GM18520 (cell line): ENCODE data around the gene BRWD1.
"Not testable (repeated sequence)": the region's sequence is repeated elsewhere in the genome, so short reads cannot be mapped to it uniquely, and the experiment has no call there.

ENCODE experiments used
- ATAC-seq: cut with Tn5 transposase; IDR thresholded peaks from one replicate; pipeline ENCODE4 v1.9.1; 2021; ENCODE audit not compliant: unreplicated experiment

BRWD1 gene

DNA sequence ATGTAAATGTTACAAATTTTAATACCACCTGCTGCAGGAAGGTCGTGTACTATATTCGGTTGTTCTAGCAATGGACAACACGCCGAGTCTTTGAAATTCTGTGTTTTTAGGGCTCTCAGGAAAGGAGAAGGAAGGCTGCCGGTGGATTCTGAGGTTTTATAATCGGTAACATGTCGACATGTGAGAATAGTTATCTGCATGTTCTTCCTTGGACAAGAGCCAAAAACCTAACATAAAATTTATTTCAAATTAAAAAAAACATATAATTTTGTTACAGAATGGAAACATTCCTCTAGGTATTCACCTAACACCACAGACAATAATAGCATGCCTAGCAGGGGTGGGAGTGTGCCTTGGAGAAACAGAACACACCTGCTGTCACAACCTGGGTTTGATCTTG lies 135.0 kb downstream of the BRWD1 start:
- no peak for ATAC-seq

DNA sequence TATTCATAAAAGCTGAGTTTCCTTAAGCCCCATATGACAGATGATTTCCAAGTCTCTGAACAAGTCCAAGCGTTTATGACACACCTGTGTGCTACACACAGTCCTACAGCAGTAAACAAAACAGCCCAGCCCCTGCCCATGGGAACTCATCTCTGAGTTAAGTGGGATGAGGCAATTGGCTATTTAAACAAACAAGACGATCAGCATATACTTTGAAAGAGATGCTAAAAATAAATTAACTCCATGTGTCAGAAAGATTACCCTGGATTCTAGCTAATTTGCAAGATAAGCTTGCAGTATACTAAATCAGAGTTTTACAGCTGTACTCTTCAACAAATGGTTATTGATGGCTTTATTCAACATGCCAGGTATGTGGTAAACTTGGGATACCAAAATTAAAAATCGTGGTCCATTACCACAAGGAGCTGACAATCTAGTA lies 137.1 kb downstream of the BRWD1 start:
- no peak for ATAC-seq

DNA sequence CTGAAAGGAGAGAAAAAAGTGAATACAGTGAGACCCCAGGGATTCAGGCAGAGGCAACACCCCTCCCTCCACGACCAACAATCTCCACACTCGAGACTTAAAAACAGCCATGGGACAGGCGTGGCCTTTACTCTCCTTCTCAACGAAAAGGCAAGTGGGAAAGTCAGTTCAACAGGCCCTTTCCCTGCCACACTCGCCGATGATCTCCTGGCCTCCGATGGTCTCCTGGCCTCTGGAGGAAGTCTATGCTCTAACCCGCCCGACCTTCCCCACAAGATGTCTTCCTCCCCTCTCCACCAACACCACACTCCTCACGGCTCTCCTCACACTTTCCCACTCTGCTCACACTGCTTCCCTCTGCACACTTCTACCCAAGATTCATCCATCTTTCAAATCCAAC lies 137.8 kb downstream of the BRWD1 start:
- no peak for ATAC-seq

DNA sequence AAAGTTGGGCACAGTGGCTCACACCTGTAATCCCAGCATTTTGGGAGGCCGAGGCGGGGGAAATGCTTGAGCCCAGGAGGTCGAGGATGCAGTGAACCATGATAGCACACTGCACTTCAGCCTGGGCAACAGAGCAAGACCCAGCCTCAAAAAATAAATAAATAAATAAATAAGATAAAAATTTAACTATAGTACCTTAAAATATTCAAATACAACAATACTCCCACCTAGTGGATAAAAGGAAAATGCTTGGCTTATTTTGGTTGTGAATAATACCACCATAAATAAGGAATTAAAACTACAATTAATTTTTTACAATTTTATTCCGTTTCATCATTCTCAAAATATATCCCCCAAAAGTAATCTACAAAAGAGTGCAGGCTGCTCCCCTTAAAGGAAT lies 138.3 kb downstream of the BRWD1 start:
- no peak for ATAC-seq

DNA sequence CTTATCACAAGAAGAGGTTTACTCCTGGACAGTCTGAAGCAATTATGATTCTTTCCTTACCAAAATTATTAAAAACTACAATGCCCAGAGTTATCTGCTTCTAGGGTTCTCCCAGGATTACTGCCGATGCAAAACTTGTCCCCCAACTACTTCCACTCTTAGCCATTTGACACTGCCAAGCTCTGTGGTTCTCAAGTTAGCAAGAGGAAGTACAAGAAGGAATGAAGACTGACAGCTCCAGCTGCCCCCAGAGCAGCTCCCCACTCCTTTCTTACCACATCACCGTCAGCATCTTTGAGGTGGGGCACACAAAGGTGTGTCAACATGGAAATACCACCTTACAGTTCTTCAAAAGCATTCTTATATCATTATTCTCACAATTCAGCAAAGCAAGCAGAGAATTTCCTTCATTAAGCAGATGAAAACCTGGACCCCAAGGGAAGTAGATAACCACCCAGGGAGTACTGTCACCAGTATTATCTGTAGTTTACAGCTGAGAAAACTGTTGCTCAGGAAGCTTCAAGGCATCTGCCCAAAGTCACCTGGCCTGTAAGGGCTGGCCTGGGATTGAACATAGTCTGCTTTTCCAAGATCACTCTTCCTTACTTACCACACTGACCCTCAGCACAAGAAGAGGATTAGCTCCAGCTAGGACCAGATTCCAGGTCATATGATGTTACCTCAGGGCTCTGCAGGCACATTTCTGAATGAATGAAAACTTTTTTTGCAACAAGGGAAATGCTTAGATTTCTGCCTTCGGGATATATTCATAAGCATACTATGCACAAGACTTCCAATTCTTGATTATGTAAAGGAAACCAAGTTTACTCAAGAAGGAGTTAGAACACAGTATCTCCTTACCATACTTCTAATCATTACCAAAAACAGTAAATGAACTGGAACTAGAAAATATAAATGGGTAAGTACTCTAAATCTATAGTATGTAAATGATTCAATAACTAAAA lies 139.4 kb downstream of the BRWD1 start:
- no peak for ATAC-seq

DNA sequence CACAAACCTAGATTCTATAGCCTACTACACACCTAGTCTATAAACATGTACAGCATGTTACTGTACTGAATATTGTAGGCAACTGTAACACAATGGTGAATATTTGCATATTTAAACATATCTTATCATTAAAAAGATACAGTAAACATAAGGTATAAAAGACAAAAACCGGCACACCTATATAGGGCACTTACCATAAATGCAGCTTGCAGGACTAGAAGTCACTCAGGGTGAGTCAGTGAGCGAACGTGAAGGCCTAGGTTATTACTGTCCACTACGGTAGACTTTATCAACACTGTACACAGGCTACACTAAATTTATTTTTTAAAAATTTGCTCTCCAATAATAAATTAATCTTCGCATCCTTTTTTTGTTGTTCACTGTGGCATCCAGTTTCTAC lies 143.5 kb downstream of the BRWD1 start:
- ATAC-seq = no peak

DNA sequence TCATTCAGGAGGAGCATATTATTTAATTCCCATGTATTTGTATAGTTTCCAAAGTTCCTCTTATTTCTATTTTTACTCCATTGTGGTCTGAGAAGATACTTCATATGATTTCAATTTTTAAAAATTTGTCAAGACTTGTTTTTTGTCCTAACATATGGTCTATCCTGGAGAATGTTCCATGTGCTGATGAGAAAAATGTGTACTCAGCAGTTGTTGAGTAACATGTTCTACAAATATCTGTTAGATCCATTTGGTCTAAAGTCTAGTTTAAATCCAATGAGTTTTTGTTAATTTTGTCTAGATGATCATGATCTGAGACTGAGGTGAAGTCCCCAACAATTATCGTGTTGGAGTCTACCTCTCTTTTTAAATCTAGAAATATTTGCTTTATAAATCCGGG lies 144.6 kb downstream of the BRWD1 start:
- no peak for ATAC-seq

DNA sequence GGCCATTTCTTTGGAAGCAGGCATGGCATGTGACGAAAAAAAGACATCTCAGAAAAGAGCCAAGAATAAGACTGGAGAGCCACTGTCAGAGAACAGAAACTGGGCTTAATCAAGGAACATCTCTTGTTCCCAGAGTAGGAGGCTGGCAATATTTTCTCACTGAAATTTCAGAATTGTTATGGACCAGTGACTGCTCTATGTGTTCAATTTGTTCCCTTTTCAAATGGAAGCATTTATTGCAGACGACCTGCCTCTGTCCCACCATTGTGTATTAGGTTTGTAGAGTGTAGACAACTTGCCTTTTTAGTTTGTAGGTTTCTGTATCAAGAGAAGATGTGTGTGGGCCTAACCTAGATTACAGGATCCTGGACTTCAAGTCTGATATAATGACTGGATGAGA lies 148.9 kb downstream of the BRWD1 start:
- ATAC-seq = no peak

DNA sequence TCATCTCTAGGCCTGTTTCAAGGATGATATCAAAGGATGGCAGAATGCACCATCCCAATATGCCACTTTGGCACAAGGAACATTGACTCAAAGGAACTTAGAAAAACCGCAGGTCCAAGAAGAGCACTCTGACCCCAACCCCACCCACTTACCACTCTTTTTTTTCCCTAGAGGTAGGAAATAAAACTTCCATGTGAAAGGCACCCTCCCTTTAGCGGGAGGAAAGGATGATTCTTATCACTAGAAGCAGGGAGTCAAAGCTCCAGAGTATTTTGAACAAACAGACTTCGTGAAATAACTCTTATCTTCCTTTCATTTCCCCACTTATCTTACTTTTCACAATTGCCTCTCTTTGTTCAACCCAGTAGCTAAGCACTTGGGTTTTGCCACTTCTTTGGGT lies 152.4 kb downstream of the BRWD1 start:
- ATAC-seq = no peak

DNA sequence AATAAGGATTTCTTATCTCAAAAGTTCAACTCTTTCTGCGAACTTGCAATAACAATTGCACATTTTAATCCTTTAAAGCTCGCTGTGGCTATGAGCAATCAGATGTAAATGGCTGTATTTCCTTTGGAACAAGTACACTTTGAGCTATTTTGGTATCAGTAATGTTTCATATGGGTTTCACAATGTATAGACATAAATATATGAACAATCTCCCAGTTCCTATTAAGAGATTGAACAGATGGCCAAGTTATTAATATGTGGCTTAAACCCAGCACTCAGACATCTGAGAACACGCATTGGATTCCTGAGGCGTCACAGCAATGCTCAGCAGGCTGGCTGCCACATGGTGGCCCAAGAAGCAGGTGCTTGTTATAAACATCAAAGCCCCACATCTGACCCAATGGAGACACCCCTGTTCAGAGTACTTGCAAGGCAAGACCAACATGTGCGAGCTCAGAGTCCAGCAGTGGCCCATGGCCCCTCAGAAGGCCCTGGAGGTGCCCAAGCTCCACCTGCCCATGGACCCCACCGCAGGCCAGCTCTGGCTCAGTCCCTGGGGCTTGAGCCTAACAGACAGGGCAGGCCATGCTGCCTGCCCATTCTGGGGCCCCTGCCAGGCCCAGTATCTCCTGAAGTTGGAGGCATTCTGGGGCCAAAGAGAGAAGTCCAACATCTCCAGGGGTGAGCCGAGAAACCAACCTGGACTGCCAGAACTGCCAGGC lies 153.9 kb downstream of the BRWD1 start:
- ATAC-seq = no peak

DNA sequence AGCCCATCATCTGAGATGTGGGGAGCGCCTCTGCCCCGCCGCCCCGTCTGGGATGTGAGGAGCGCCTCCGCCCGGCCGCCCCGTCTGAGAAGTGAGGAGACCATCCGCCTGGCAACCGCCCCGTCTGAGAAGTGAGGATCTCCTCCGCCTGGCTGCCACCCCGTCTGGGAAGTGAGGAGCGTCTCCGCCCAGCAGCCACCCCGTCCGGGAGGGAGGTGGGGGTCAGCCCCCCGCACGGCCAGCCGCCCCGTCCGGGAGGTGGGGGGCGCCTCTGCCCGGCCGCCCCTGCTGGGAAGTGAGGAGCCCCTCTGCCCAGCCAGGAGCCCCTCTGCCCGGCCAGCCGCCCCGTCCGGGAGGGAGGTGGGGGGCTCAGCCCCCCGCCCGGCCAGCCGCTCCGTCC lies 156.2 kb downstream of the BRWD1 start:
- ATAC-seq = not testable (repeated sequence)

DNA sequence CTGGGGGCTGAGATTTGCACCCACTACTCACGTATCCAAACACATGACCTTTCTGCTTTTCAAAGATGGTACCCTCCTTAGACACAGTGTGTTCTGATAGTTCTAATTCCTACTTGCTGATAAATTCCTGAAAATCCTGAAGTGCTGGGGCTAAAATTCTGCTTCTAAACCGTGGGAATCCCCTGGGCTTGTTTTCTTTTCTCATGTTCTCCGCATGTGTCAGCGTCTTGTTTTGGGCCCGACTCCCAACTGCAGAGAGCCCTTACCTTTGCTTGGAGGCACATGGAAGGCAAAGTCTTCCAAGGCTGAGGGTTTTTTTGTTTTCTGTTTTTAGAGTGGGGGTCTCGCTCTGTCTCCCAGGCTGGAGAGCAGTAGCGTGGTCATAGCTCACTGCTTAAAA lies 157.4 kb downstream of the BRWD1 start:
- no peak for ATAC-seq

DNA sequence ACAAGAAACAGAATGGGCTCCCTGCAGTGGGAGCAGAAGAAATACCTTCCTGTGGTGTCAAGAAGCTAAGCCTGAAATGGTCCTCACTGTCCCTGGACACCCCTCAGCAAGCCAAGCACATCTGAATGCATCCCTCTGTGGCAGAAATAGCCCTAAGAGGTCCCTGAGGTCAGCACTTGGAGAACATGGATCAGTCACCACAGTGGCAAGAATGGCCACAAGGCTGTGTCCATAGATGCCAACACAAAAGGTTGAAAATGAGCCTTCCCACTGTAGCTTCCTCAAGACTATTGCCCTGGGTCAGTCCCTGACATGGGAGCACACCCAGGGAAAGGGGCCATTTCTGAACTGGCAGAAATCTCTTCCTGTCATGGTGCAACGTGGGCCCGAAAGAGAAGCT lies 157.9 kb downstream of the BRWD1 start:
- ATAC-seq = no peak

DNA sequence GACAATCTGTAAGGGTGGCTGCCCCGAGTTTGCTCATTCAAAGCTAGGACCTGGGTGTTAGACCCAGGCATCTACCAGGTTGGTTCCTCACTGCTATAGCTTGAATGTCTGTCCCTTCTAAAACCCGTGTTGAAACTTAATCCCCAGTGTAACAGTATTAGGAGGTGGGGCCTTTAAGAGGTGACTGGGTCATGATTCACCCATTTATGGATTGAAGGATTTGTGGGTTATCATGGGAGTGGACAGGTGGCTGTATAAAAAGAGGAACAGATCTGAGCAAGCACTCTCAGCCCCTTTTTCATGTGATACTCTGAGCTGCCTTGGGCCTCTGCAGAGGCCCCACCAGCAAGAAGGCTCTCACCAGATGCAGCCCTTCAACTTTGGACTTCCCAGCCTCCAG lies 159.6 kb downstream of the BRWD1 start:
- no peak for ATAC-seq

DNA sequence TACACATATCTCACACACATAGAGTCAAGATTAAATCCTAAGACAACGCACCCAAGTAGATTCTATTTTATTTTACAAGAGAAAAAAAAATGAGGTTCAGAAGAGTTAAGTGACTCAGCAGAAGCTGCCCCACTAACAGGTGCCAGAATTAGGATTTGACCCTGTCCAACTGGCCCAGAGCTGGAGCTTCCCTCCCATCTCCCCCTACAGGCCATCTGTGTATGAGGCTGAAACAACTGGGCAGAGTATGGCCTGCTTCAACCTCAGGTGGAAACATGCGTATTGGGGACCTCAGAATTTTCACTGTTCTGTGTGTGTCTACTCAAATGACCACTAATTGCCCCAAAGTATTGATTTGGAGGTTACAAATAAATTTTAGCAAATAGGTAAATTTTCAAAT lies 160.1 kb downstream of the BRWD1 start:
- ATAC-seq = no peak

DNA sequence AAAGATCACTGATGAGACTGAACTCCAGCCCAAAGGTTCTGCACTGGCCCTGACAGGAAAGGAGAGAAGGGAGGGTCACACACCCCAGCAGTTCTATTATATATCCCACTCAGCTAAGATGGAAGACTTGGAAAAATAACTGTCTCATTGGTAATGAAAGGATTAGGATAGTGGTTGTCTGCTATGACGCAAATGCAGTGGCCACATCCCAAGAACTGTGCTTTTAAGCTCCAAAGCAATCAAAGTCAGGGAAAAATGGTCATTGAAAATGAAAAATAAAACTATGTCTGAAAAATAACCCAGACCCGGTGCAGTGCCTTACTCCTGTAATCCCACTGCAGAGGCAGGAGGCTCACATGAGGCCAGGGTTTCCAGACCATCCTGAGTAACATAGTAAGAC lies 161.2 kb downstream of the BRWD1 start:
- no peak for ATAC-seq

DNA sequence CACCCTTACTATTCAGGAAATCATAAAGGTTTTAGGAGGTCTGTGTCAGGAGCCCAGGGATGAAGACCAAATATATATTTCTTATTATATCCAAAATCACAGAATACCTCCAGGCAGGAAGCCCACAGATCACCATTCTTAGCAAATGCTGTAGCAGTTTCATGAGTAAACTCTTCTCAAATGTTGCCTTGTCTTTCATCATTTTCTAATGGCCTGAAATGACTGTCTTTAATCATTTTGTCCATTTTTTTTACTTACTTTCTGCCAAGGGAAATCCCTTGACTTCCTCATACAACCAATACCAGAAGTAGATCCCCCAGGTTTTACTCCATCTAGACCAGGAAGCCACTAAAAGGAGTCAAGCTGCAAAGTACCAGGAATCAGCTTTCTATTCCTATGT lies 162.6 kb downstream of the BRWD1 start:
- ATAC-seq = no peak

DNA sequence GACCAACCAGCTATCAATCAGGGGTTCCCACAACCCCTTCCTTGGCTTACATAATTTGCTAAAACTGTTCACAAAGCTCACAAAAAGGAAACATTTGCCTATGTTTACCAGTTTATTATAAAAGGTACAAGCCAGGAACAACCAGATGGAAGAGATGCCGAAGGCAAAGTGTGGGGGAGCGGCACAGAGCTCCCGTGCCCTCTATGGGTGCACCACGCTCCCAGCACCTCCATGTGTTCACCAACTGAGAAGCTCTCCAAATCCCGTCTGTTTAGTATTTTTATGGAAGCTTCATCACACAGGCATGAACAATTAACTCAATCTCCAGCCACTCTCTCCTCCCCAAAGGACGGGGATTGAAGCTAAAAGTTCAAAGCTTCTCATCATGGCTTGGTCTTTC lies 163.1 kb downstream of the BRWD1 start:
- no peak for ATAC-seq

DNA sequence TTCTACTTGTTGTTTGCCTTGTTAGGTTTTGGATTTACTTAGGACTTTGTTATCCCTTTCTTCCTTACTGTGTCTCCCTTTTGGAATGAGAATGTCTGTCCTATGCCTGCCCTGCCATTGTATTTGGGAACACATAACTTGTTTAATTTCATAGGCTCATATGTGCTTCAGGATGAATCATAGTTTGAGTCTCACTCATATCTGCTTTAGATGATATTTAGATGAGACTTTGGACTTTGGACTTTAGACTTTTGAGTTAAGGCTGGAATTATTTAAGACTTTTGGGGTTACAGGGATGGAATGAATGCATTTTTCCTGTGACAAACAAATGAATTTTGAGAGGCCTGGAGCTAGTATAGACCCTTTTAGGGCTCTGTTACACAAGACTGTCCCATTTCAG lies 163.6 kb downstream of the BRWD1 start:
- no peak for ATAC-seq

DNA sequence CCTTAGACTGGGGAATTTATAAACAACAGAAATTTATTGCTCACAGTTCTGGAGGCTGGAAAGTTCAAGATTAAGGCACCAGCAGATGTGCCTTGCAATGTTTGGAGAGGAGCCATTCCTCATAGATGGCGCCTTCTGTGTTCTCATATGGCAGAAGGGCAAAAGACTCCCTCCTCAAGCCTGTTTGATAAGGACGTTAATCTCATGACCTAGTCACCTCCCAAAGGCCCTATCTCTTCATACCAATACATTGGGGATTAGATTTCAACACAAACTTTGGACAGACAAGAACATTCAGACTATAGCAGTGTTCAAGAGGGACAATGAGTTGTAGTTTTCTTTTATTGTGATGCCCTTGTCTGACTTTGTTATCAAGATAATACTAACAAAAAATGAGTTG lies 164.5 kb downstream of the BRWD1 start:
- ATAC-seq = no peak

DNA sequence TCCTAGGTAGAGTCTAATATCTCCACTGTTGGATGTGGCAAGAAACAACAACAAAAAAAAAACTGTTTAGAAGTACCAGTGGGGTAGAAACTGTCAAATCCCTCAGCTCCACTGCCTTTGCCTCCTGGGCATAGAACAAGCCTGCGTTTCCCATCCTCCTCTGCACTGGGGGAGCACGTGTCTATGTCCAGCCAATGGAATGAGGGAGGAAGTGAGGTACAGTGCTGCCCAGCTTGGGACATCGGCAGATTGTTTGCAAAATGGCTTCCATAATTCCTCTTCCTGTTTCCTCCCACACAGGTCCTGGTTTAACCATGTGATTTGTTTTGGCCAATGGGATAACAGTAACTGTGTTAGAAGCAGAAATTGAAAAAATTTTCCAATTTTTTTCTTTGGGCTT lies 169.2 kb downstream of the BRWD1 start:
- ATAC-seq = no peak

DNA sequence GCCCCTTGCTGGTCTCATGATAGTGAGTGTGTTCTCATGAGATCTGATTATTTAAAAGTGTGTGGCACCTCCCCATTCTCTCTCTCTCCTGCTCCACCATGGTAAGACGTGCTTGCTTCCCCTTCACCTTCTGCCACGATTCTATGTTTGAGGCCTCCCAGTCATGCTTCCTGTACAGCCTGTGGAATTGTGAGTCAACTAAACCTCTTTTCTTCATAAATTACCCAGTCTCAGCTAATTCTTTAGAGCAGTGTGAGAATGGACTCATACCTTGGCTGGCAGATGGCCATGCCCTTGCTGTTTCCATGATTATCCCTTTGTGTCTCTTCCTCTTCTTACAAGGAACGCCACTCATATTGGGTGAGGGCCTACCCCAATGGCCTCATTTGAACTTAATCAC lies 170.5 kb downstream of the BRWD1 start:
- no peak for ATAC-seq
